Natural killer cell (primary cell): Measurements from ENCODE around the gene PARD6G. TPM values are rescaled to one million over a fixed set of nuclear protein-coding genes. Genes with fewer than 3 reads are reported as not detected.

Experiments
- ATAC-seq, 3 donors: fragments of 150-1000 bp in 2 of 3; fragments of 200-7000 bp in 1 of 3; cut with Tn5 transposase; 1 replicate in 1 of 3; 2 replicates in 2 of 3; pipeline ENCODE4 v1.10.0; 2021; ENCODE audit warnings: mild to moderate bottlenecking in 2 of 3, moderate library complexity in 2 of 3
- DNase-seq, 2 donors: peaks; one replicate each; pipeline versions ENCODE4 v3.0.0 to v3.0.0-alpha.2; 2013 to 2021; ENCODE audit warnings: mixed read lengths in 1 of 2
- H3K27ac ChIP-seq: one replicate; pipeline ENCODE4 v1.5.1; 2013; ENCODE audit warnings: mild to moderate bottlenecking, low read length
- H3K27me3 ChIP-seq: one replicate; pipeline ENCODE4 v1.6.1; 2013; ENCODE audit warnings: low read length; ENCODE audit not compliant: control insufficient read depth, insufficient read depth
- H3K36me3 ChIP-seq: one replicate; pipeline ENCODE4 v1.6.1; 2013; ENCODE audit warnings: low read length; ENCODE audit not compliant: control insufficient read depth, insufficient read depth
- H3K4me1 ChIP-seq: one replicate; pipeline ENCODE4 v1.6.1; 2013; ENCODE audit warnings: low read length; ENCODE audit not compliant: control insufficient read depth, insufficient read depth
- H3K4me3 ChIP-seq: one replicate; pipeline ENCODE4 v1.5.1; 2013; ENCODE audit warnings: low read length
- H3K9me3 ChIP-seq: one replicate; pipeline ENCODE4 v1.6.1; 2013; ENCODE audit warnings: low read length; ENCODE audit not compliant: control insufficient read depth, insufficient read depth
- H3K27ac Mint-ChIP-seq, 2 donors: one replicate each; pipeline ENCODE4 v1.8.0; 2022; ENCODE audit warnings: mild to moderate bottlenecking in 2 of 2, mixed read lengths in 2 of 2, moderate library complexity in 1 of 2
- H3K27me3 Mint-ChIP-seq, 2 donors: one replicate each; pipeline ENCODE4 v1.8.0; 2022; ENCODE audit warnings: low read depth in 2 of 2, mixed read lengths in 2 of 2
- H3K36me3 Mint-ChIP-seq: one replicate; pipeline ENCODE4 v1.8.0; 2022; ENCODE audit warnings: mixed read lengths
- H3K4me1 Mint-ChIP-seq, 2 donors: one replicate each; pipeline ENCODE4 v1.8.0; 2022; ENCODE audit warnings: mixed read lengths in 2 of 2
- H3K4me3 Mint-ChIP-seq: one replicate; pipeline ENCODE4 v1.8.0; 2022; ENCODE audit warnings: mild to moderate bottlenecking, moderate library complexity, mixed read lengths
- H3K9me3 Mint-ChIP-seq, 2 donors: one replicate each; pipeline ENCODE4 v1.8.0; 2022; ENCODE audit warnings: mixed read lengths in 2 of 2
- WGBS: methylation state at CpG from one replicate; pipeline ENCODE4 v1.1.7; 2013; ENCODE audit warnings: missing lambda C conversion rate; ENCODE audit not compliant: insufficient coverage; 5-methylcytosine and 5-hydroxymethylcytosine counted together
- intact Hi-C: fragments of 100-400 bp; cut with micrococcal nuclease; formaldehyde crosslinking; loops from one replicate; pipeline ENCODE4 v1.14.2; 2022
- total RNA-seq, 4 donors: library from RNA; stranded (reverse); fragments of 120-200 nt in 1 of 4; gene quantifications; one replicate each; pipeline versions ENCODE4 v1.2.3 to v1.2.4, GENCODE V29; 2013 to 2022
- TF ChIP-seq, protein P1 (sequence below): fragments of 200-600 bp; IDR thresholded peaks from one replicate; pipeline ENCODE4 v1.8.0; 2022; ENCODE audit warnings: antibody characterized with exemption

Gene PARD6G
- total RNA-seq, 3 donors from 2014 or later (not counting 1 experiment from before 2014, with no cell fraction given), result not detected

DNA sequence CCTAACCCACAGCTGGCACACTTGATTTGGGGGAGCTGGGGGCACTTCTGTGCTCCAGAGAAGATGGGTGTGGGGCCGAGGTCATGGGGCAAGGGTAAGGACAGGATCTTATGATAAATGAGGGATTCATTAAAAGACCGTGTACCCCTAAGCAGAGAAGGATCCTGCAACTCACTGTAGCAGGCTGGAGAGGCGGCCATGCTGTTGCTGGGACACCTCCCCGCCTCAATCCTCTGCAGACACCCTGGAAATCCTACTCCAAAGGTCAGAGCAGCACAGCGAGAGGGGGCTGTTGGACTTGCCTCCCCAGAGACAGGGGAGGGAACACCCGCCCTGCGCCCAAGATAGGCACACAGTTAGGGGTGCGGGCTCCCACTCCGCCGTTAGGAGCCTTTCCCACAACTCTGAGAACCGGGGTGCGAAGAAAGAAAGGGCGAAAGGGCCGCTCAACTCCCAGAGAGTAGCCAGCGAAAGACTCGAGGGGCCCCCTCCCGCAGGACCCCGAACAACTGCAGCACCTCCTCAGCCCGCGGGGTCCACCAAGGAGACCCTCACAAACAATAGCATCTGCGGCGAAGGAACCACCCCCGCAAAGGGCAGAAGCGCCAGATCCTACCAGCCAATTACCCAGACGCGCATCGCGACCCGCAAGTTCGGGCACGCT, 1.4 kb downstream of the PARD6G start:
- Mint-ChIP-seq H3K4me1 (peaks cover 0 to 6% of the 10 kb centered on the region in 2 donors), H3K4me3 (peak overlapping the region; percentile 68), H3K27me3 (peaks cover 24 to 39% of the 10 kb centered on the region in 2 donors), H3K36me3 (no peaks in the 10 kb centered on the region), H3K27ac (no peak overlapping the region), H3K9me3 (no peaks in the 10 kb centered on the region)
- Histone ChIP-seq H3K9me3 (no peaks in the 10 kb centered on the region), H3K27me3 (peaks cover 8% of the 10 kb centered on the region), H3K36me3 (no peaks in the 10 kb centered on the region), H3K4me1 (peaks cover 7% of the 10 kb centered on the region), H3K27ac (no peak overlapping the region), H3K4me3 (no peak overlapping the region)
- DNase-seq (no peak), ATAC-seq (no peak)
- TF ChIP-seq, protein P1, sequence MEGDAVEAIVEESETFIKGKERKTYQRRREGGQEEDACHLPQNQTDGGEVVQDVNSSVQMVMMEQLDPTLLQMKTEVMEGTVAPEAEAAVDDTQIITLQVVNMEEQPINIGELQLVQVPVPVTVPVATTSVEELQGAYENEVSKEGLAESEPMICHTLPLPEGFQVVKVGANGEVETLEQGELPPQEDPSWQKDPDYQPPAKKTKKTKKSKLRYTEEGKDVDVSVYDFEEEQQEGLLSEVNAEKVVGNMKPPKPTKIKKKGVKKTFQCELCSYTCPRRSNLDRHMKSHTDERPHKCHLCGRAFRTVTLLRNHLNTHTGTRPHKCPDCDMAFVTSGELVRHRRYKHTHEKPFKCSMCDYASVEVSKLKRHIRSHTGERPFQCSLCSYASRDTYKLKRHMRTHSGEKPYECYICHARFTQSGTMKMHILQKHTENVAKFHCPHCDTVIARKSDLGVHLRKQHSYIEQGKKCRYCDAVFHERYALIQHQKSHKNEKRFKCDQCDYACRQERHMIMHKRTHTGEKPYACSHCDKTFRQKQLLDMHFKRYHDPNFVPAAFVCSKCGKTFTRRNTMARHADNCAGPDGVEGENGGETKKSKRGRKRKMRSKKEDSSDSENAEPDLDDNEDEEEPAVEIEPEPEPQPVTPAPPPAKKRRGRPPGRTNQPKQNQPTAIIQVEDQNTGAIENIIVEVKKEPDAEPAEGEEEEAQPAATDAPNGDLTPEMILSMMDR, result no peak
- intact Hi-C loops, result no loop called here
- 38% methylated on average over 31 of the region's 31 CpGs for WGBS

DNA sequence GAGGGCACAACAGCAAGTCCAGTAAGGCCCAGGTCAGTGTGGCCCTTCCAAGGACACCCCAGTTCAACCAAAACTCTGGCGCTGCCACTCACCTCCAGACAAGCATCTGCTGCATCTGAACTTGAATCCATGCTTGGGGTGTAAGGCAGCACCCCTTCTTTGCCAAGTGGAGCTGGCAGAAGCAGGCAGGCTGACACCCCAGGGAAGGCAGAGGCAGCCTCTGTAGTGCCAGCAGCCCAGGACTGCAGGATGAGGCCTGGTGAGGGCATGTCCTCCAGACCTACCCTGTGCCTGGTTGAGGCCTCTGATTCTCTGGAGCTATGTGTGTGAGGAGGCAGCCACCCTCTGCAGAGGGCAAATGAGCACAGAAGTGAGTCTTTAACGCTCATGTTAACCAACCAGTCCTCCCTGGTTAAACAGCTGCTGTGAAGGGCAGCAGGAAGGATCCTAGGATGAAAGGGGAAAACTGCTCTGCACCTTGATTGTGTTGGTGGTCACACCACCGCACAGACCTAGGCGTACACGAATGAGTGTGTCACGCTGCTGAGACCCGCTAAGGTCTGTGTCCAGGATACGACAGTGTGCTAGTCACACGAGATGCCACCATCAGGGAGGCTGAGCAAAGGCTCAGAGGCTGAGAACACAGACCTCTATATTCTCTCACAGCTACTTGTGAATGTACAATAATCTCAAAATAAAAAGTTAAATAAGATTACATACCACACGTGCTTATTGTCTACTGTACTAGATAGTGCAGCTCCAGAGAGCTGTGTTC, 2.2 kb downstream of the PARD6G start:
- 82% methylated on average over 10 of the region's 10 CpGs for WGBS
- H3K4me3 Mint-ChIP-seq, result peak overlapping the region; percentile 68

DNA sequence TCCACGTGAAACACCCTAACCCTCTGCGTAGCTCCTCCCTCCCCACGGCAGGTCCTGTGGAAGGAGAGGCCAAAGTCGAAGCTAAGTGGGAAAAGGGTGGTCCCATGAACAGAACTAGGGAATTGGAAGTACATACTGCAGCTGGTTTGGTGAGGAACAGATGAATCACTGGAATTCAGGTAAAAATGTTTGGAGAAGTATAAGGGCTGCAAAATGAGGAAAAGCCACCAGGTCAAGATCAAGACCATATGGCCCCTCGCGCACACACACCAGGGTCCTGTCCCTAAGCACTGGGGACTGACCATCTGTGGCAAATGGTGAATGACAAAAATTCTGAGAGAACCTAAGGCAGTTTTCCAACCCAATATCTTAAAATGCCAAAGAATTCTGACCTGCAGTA, 3.1 kb downstream of the PARD6G start:
- no peak overlapping the region for H3K4me3 Mint-ChIP-seq
- Histone ChIP-seq H3K36me3 (no peaks in the 10 kb centered on the region), H3K4me3 (no peak overlapping the region), H3K27me3 (peaks cover 8% of the 10 kb centered on the region), H3K27ac (no peak overlapping the region), H3K9me3 (no peaks in the 10 kb centered on the region), H3K4me1 (peaks cover 7% of the 10 kb centered on the region)
- no peaks in the 10 kb centered on the region for H3K36me3 Mint-ChIP-seq
- H3K27ac Mint-ChIP-seq, result no peak overlapping the region
- peaks cover 22 to 44% of the 10 kb centered on the region in 2 donors for H3K27me3 Mint-ChIP-seq
- DNase-seq, result no peak
- no peak for ATAC-seq
- peaks cover 0 to 6% of the 10 kb centered on the region in 2 donors for H3K4me1 Mint-ChIP-seq
- no peaks in the 10 kb centered on the region for H3K9me3 Mint-ChIP-seq
- intact Hi-C loops, result no loop called here
- 96% methylated on average over 5 of the region's 6 CpGs for WGBS
- TF ChIP-seq, protein P1, result no peak

More for the DNA sequence above, 2.2 kb downstream of the PARD6G start:
- Mint-ChIP-seq H3K27ac (no peak overlapping the region), H3K4me1 (peaks cover 0 to 6% of the 10 kb centered on the region in 2 donors), H3K27me3 (peaks cover 24 to 45% of the 10 kb centered on the region in 2 donors), H3K9me3 (no peaks in the 10 kb centered on the region), H3K36me3 (no peaks in the 10 kb centered on the region)
- Histone ChIP-seq H3K27ac (no peak overlapping the region), H3K9me3 (no peaks in the 10 kb centered on the region), H3K4me3 (no peak overlapping the region), H3K36me3 (no peaks in the 10 kb centered on the region), H3K27me3 (peaks cover 8% of the 10 kb centered on the region), H3K4me1 (peaks cover 7% of the 10 kb centered on the region)
- TF ChIP-seq, protein P1, result no peak
- no peak for DNase-seq
- intact Hi-C loops, result no loop called here
- ATAC-seq, result no peak
